GM12878 (cell line): ENCODE data around the gene SLC2A2. TPM values are rescaled to one million over a fixed set of nuclear protein-coding genes. Genes with fewer than 3 reads are reported as not detected.
A peak's percentile ranks its signal among the peaks of the same experiment; 100 is the strongest.

Experiments
- ATAC-seq: fragments of 200-7000 bp; cut with Tn5 transposase; 3 replicates; pipeline ENCODE4 v1.9.1; 2020; ENCODE audit warnings: mild to moderate bottlenecking, moderate library complexity
- BruUV-seq: library from RNA; stranded (reverse); fragments of 400-500 nt; replicated peaks from 2 replicates; lab custom pipeline; 2021; lab: Mats Ljungman, UMichigan
- CTCF ChIA-PET: fragments of 300-600 bp; sonication (Branson Sonifier 250); formaldehyde crosslinking; extraction: SDS; loops from one replicate; lab custom pipeline; 2021; ENCODE audit warnings: inconsistent platforms; lab: Yijun Ruan, JAX
- POLR2A ChIA-PET: fragments of 350-600 bp; formaldehyde crosslinking; extraction: SDS; loops from one replicate; lab custom pipeline; 2021; ENCODE audit warnings: inconsistent platforms; lab: Charles Lee
- RAD21 ChIA-PET: fragments of 300-600 bp; sonication (Branson Sonifier 250); formaldehyde crosslinking; loops from one replicate; lab custom pipeline; 2023; ENCODE audit warnings: antibody characterized with exemption; ENCODE audit not compliant: unreplicated experiment; lab: Charles Lee
- SMC1A ChIA-PET: fragments of 300-600 bp; sonication (Branson Sonifier 250); formaldehyde crosslinking; loops from one replicate; lab custom pipeline; 2023; ENCODE audit not compliant: unreplicated experiment, uncharacterized antibody; lab: Charles Lee
- DNase-seq: peaks from one replicate; pipeline ENCODE4 v3.0.0-alpha.2; 2011; ENCODE audit warnings: low read depth, low spot score
- FAIRE-seq: peaks from 3 replicates; lab custom pipeline; 2011; peaks lifted over from hg19 to GRCh38; lab: Jason Lieb, UNC
- H2AFZ ChIP-seq: 2 replicates; pipeline ENCODE4 v1.6.0; 2011; ENCODE audit warnings: low read depth, low read length, control low read depth; ENCODE audit not compliant: control insufficient read depth
- H3K27ac ChIP-seq: 2 replicates; pipeline ENCODE4 v1.5.1; 2011; ENCODE audit warnings: control low read depth; ENCODE audit not compliant: control insufficient read depth, insufficient read depth
- H3K27me3 ChIP-seq, 2 experiments: replicated peaks in 1 of 2; 2 replicates each; pipeline versions ENCODE4 v1.6.0 to v1.6.1; 2011; ENCODE audit warnings: low read length in 1 of 2; ENCODE audit not compliant: control insufficient read depth in 2 of 2, insufficient read depth in 2 of 2
- H3K36me3 ChIP-seq, 2 experiments: 2 replicates each; pipeline ENCODE4 v1.5.1; 2011; ENCODE audit warnings: low read length in 1 of 2; ENCODE audit not compliant: control insufficient read depth in 2 of 2, insufficient read depth in 2 of 2
- H3K4me1 ChIP-seq: 2 replicates; pipeline ENCODE4 v1.6.1; 2011; ENCODE audit warnings: mild to moderate bottlenecking, low read length, moderate library complexity, mixed read lengths; ENCODE audit not compliant: control insufficient read depth, insufficient read depth
- H3K4me2 ChIP-seq: 2 replicates; pipeline ENCODE4 v1.6.0; 2011; ENCODE audit warnings: control low read depth; ENCODE audit not compliant: control insufficient read depth, insufficient read depth
- H3K4me3 ChIP-seq: fragments of 200-600 bp; sonication (generic); 2 replicates; pipeline ENCODE4 v1.5.1; 2016
- H3K79me2 ChIP-seq: 2 replicates; pipeline ENCODE4 v1.6.0; 2011; ENCODE audit warnings: low read length; ENCODE audit not compliant: control insufficient read depth, insufficient read depth
- H3K9ac ChIP-seq: 2 replicates; pipeline ENCODE4 v1.8.0; 2011; ENCODE audit warnings: low read length, control low read depth, mixed read lengths; ENCODE audit not compliant: control insufficient read depth, insufficient read depth
- H3K9me3 ChIP-seq: replicated peaks from 3 replicates; pipeline ENCODE4 v1.5.1; 2011; ENCODE audit warnings: mild to moderate bottlenecking, low read length; ENCODE audit not compliant: control insufficient read depth, insufficient read depth
- H4K20me1 ChIP-seq: 2 replicates; pipeline ENCODE4 v1.6.0; 2011; ENCODE audit not compliant: control insufficient read depth, insufficient read depth
- BCL3 ChIP-seq: IDR thresholded peaks from 2 replicates; pipeline ENCODE4 v1.6.1; 2011; ENCODE audit warnings: borderline replicate concordance, low read depth, mild to moderate bottlenecking, moderate library complexity, low read length; ENCODE audit not compliant: insufficient read depth, poor library complexity, severe bottlenecking
- IKZF2 ChIP-seq, 2 experiments: fragments of 450-650 bp; IDR thresholded peaks; 2 replicates each; pipeline ENCODE4 v1.6.1; 2017; ENCODE audit warnings: mild to moderate bottlenecking in 2 of 2, moderate library complexity in 2 of 2
- MEF2B ChIP-seq: fragments of 450-650 bp; IDR thresholded peaks from 2 replicates; pipeline ENCODE4 v1.6.1; 2018; ENCODE audit warnings: mild to moderate bottlenecking, moderate library complexity; ENCODE audit not compliant: partially characterized antibody, poor library complexity, severe bottlenecking
- MTA2 ChIP-seq: fragments of 450-650 bp; IDR thresholded peaks from 2 replicates; pipeline ENCODE4 v1.6.1; 2016; ENCODE audit warnings: low read depth, mild to moderate bottlenecking, moderate library complexity
- NFYB ChIP-seq: IDR thresholded peaks from 2 replicates; pipeline ENCODE4 v1.6.1; 2011; ENCODE audit warnings: low read depth, mild to moderate bottlenecking, low read length, improper control_type of control experiment, moderate library complexity; ENCODE audit not compliant: insufficient read depth
- POLR2A ChIP-seq: IDR thresholded peaks from 2 replicates; pipeline ENCODE4 v1.6.1; 2011; ENCODE audit warnings: low read depth, mild to moderate bottlenecking, low read length
- RELA ChIP-seq: fragments of 450-650 bp; IDR thresholded peaks from 2 replicates; pipeline ENCODE4 v1.8.0; 2014; ENCODE audit warnings: borderline replicate concordance; ENCODE audit not compliant: partially characterized antibody
- SMAD1 ChIP-seq: fragments of 450-650 bp; IDR thresholded peaks from 2 replicates; pipeline ENCODE4 v1.6.1; 2018; ENCODE audit warnings: mild to moderate bottlenecking, low read depth; ENCODE audit not compliant: partially characterized antibody
- ZNF24 ChIP-seq: fragments of 450-650 bp; IDR thresholded peaks from 2 replicates; pipeline ENCODE4 v1.6.1; 2017; ENCODE audit warnings: antibody characterized with exemption, mild to moderate bottlenecking
- WGBS: methylation state at CpG from one replicate; pipeline ENCODE4 v1.1.6; 2016; ENCODE audit warnings: low lambda C conversion rate; ENCODE audit not compliant: insufficient replicate concordance, insufficient coverage; ENCODE audit errors: missing lambda C conversion rate; 5-methylcytosine and 5-hydroxymethylcytosine counted together
- in situ Hi-C: fragments of 300-500 bp; cut with MboI; formaldehyde crosslinking; loops from 9 replicates; pipeline ENCODE4 v1.14.3; 2018; ENCODE audit warnings: mixed read lengths
- intact Hi-C: fragments of 100-400 bp; cut with micrococcal nuclease; formaldehyde crosslinking; loops from one replicate; pipeline ENCODE4 v1.14.2; 2022; ENCODE audit not compliant: unreplicated experiment
- polyA plus RNA-seq, 11 experiments: library from polyadenylated mRNA; depleted of rRNA in 4 of 11; unstranded in 6 of 11; stranded (reverse) in 5 of 11; fragments of >200 nt; fragmentation: Nextera tagmentation in 4 of 11; fragmentation: Illumina TruSeq in 1 of 11; extraction: Ambion mirVana in 4 of 11; extraction: Trizol in 1 of 11; gene quantifications; 1 replicate in 1 of 11; 2 replicates in 10 of 11; pipeline versions ENCODE4 v1.2.1 to v1.2.3, GENCODE V29; 2011 to 2016; ENCODE audit warnings: inconsistent platforms in 2 of 11, missing spikeins in 2 of 11, low read depth in 1 of 11
- total RNA-seq, 4 experiments: library from RNA; depleted of rRNA in 3 of 4; stranded (reverse); fragments of >200 nt in 3 of 4; fragmentation: Illumina TruSeq in 1 of 4; extraction: Trizol in 1 of 4; gene quantifications; 2 replicates each; pipeline versions ENCODE4 v1.2.1 to v1.2.3, GENCODE V29; 2013 to 2021

Gene SLC2A2
- total and polyA plus RNA-seq, 10 of the 15 experiments (the other 5 are each of a cell fraction or from before 2014, with no cell fraction given), result 0.04 to 0.10 (median 0.04) TPM; not detected in 7

- Histone ChIP-seq H3K9ac (no peak overlapping the region), H3K79me2 (no peaks in the 10 kb centered on the region), H3K4me2 (no peak overlapping the region), H4K20me1 (no peaks in the 10 kb centered on the region), H3K4me1 (no peaks in the 10 kb centered on the region), H3K4me3 (no peak overlapping the region), H3K9me3 (no peaks in the 10 kb centered on the region), H2AFZ (no peak overlapping the region), H3K27ac (no peak overlapping the region), H3K27me3 (no peaks in the 10 kb centered on the region), H3K36me3 (no peaks in the 10 kb centered on the region)
- in situ Hi-C loops, result no loop called here
- POLR2A ChIA-PET, result no interaction called here
- FAIRE-seq (peak; percentile 13), DNase-seq (peak; percentile 13), ATAC-seq (peak; percentile 90)
- RAD21 ChIA-PET, result no interaction called here
- WGBS, result 57% methylated on average over 5 of the region's 5 CpGs
- intact Hi-C loops, result no loop called here
- no TSS peak for BruUV-seq
- SMC1A ChIA-PET, result interaction anchor here (0.7 kb wide), 1 partner anchor 38 kb away, joined by 3 read pairs; no protein-coding TSS in a partner anchor
- CTCF ChIA-PET, result interaction anchor here (1.7 kb wide), 1 partner anchor 38 kb away, joined by 4 read pairs; no protein-coding TSS in a partner anchor
- TF ChIP-seq SMAD1 (no peak), NFYB (0 out of 2 replicates have a peak, but pooled peaks have one; percentile 20), MTA2 (0 out of 2 replicates have a peak, but pooled peaks have one; percentile 27), BCL3 (peak; percentile 29), ZNF24 (0 out of 2 replicates have a peak, but pooled peaks have one; percentile 59), IKZF2 (IDR thresholded peaks at IDR 0.05) (peak; percentile 12 to 15; a peak in 1 of 4 replicates), POLR2A (no peak), MEF2B (peak; percentile 39), RELA (no peak)
These were observed 24.4 kb downstream of the SLC2A2 start for GRCh38 chr3:171001957-171002694.
